ENCODE measurements around the gene MALSU1. TPM values are rescaled to one million over a fixed set of nuclear protein-coding genes. Genes with fewer than 3 reads are reported as not detected.

MALSU1 gene
- total RNA-seq, 4 donors from 2014 or later: 76.1 to 211 (median 95.7) TPM

DNA sequence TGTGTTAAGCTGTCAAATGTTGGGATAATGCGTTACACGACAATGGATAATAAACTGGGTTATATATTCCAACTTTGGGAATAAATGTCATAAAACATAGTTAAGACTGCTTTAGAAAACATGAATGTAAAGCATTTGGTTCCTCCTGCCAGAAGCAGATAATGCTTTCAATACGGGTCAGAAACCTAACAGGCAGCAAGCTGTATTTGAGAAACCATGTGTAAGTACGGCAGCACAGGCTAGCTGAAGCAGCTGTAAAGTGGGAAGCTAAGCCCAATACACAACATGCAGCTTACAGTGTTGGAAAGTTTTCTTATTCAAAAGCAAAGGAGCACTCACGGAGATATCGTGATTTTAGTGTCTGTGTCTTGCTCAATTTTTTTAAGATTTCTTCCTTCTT is 46.5 kb downstream of the MALSU1 start:
- H3K36me3 ChIP-seq: no peaks in the 10 kb centered on the region
- intact Hi-C loops (cut with DNase I): no loop called here

DNA sequence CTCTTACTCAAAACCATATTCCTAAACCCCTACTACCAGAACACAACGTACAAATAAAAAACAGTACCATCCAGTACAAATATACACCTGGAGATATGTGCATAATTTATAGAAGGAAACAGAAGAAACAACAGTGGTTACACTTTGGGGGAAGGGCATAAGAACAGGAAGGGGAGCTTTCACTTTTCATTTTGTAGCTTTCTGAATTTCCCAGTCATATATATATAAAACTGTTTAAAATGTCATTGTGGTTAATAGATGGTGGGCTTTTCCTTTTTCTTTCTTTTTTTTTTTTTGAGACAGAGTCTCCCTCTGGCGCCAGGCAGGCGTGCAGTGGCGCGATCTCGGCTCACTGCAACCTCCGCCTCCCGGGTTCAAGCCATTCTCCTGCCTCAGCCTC is 47.2 kb downstream of the MALSU1 start:
- intact Hi-C loops (cut with DNase I): no loop called here
- H3K27me3 ChIP-seq: no peaks in the 10 kb centered on the region
- no peaks in the 10 kb centered on the region for H3K36me3 ChIP-seq
- H3K9me3 ChIP-seq: no peaks in the 10 kb centered on the region
- no peak overlapping the region for H3K4me3 ChIP-seq (replicated peaks in 1 of 3)
- H3K27ac ChIP-seq: no peak overlapping the region
- no peak for DNase-seq
- TF ChIP-seq CTCF (IDR thresholded peaks at IDR 0.05) (no peak), POLR2A (IDR thresholded peaks at IDR 0.05) (no peak)
- 86 to 87% methylated on average over 8 of the region's 8 CpGs for WGBS, 2 donors
- H3K4me1 ChIP-seq: peaks cover 43 to 64% of the 10 kb centered on the region in 2 donors

More for the DNA sequence above, 46.5 kb downstream of the MALSU1 start:
- DNase-seq: no peak
- WGBS, 2 donors: 91 to 95% methylated on average over 6 of the region's 6 CpGs
- Histone ChIP-seq H3K4me1 (peaks cover 43 to 64% of the 10 kb centered on the region in 2 donors), H3K27ac (peak overlapping the region in 1 of 3 donors; percentile 3), H3K27me3 (no peaks in the 10 kb centered on the region), H3K9me3 (no peaks in the 10 kb centered on the region), H3K4me3 (replicated peaks in 1 of 3) (no peak overlapping the region)
- no peak for TF ChIP-seq POLR2A (IDR thresholded peaks at IDR 0.05)
- TF ChIP-seq CTCF (IDR thresholded peaks at IDR 0.05): no peak

- H3K4me3 ChIP-seq (replicated peaks in 1 of 3): no peak overlapping the region
- H3K27ac ChIP-seq: peak overlapping the region; percentile 11 to 59 (median 42)
- intact Hi-C loops (cut with DNase I): no loop called here
- TF ChIP-seq CTCF (IDR thresholded peaks at IDR 0.05) (no peak), POLR2A (IDR thresholded peaks at IDR 0.05) (no peak)
- no peaks in the 10 kb centered on the region for H3K36me3 ChIP-seq
- peaks cover 38 to 55% of the 10 kb centered on the region in 2 donors for H3K4me1 ChIP-seq
- no peaks in the 10 kb centered on the region for H3K9me3 ChIP-seq
- no peaks in the 10 kb centered on the region for H3K27me3 ChIP-seq
- 92 to 95% methylated on average over 9 of the region's 9 CpGs for WGBS, 2 donors
- DNase-seq: no peak
These were observed 48.0 kb downstream of the MALSU1 start for GRCh38 chr7:23347033-23347681.

- intact Hi-C loops (cut with DNase I): no loop called here
- DNase-seq: peak in 1 of 2 donors; percentile 21
These were observed 48.6 kb downstream of the MALSU1 start for GRCh38 chr7:23347682-23348180.

More at GRCh38 chr7:23347682-23348180, 48.6 kb downstream of the MALSU1 start:
- no peaks in the 10 kb centered on the region for H3K36me3 ChIP-seq
- H3K9me3 ChIP-seq: no peaks in the 10 kb centered on the region
- H3K27me3 ChIP-seq: no peaks in the 10 kb centered on the region
- H3K4me3 ChIP-seq (replicated peaks in 1 of 3): no peak overlapping the region
- H3K4me1 ChIP-seq: peaks cover 36 to 55% of the 10 kb centered on the region in 2 donors
- TF ChIP-seq CTCF (IDR thresholded peaks at IDR 0.05): no peak
- no peak for TF ChIP-seq POLR2A (IDR thresholded peaks at IDR 0.05)
- WGBS, 2 donors: 82 to 85% methylated on average over 8 of the region's 8 CpGs
- H3K27ac ChIP-seq: peak overlapping the region in 2 of 3 donors; percentile 42 to 59

Measured in thyroid gland (tissue), 4 donors.